ENCODE results near the gene MAGI2. TPM values are rescaled to one million over a fixed set of nuclear protein-coding genes. Genes with fewer than 3 reads are reported as not detected.

Gene MAGI2
- total and polyA plus RNA-seq, 2 experiments from 2014 or later: 3.5 to 4.1 TPM

- no peaks in the 10 kb centered on the region; the same call in 1 of the 2 replicates for H3K9me2 ChIP-seq (ENCODE audit: insufficient read depth)
Measured at GRCh38 chr7:79302293-79302692, 151.2 kb downstream of the MAGI2 start.

GRCh38 chr7:79301419-79301818 lies 152.0 kb downstream of the MAGI2 start:
- in situ Hi-C loops (cut with MboI): no loop called here
- Histone ChIP-seq H3K9me3 (ENCODE audit: low read depth) (no peaks in the 10 kb centered on the region), H3K9ac (no peak overlapping the region), H3K36me3 (ENCODE audit: low read depth) (no peaks in the 10 kb centered on the region), H3K27me3 (replicated peaks; ENCODE audit: insufficient read depth) (no peaks in the 10 kb centered on the region), H3K9me2 (ENCODE audit: insufficient read depth) (no peaks in the 10 kb centered on the region; the same call in 1 of the 2 replicates), H3K27ac (no peak overlapping the region), H3F3A (ENCODE audit: insufficient read depth) (peaks cover 3% of the 10 kb centered on the region; the same call in 1 of the 2 replicates), H4K20me1 (ENCODE audit: insufficient read depth) (no peaks in the 10 kb centered on the region), H3K79me2 (ENCODE audit: insufficient read depth) (no peaks in the 10 kb centered on the region), H3K4me3 (no peak overlapping the region), H2AFZ (no peak overlapping the region), H3K4me1 (ENCODE audit: insufficient read depth) (0 out of 2 replicates have a peak, but pooled peaks cover 3% of the 10 kb centered on the region), H3K4me2 (ENCODE audit: unreplicated experiment) (no peak overlapping the region)
- TF ChIP-seq EZH2 (IDR thresholded peaks at IDR 0.05; ENCODE audit: insufficient read depth, poor library complexity, severe bottlenecking) (no peak), EZH2phosphoT487 (IDR thresholded peaks at IDR 0.05; ENCODE audit: insufficient read depth, low read depth) (no peak)
- DNase-seq: no peak

More at GRCh38 chr7:79302293-79302692, 151.2 kb downstream of the MAGI2 start:
- Histone ChIP-seq H3K9ac (no peak overlapping the region), H2AFZ (no peak overlapping the region), H3K36me3 (ENCODE audit: low read depth) (no peaks in the 10 kb centered on the region), H3K27ac (no peak overlapping the region), H3K4me1 (ENCODE audit: insufficient read depth) (no peaks in the 10 kb centered on the region), H3K27me3 (replicated peaks; ENCODE audit: insufficient read depth) (no peaks in the 10 kb centered on the region), H3K4me2 (ENCODE audit: unreplicated experiment) (no peak overlapping the region), H4K20me1 (ENCODE audit: insufficient read depth) (no peaks in the 10 kb centered on the region), H3K4me3 (no peak overlapping the region), H3K9me3 (ENCODE audit: low read depth) (no peaks in the 10 kb centered on the region), H3K79me2 (ENCODE audit: insufficient read depth) (no peaks in the 10 kb centered on the region), H3F3A (ENCODE audit: insufficient read depth) (peaks cover 3% of the 10 kb centered on the region; the same call in 1 of the 2 replicates)
- no peak for DNase-seq
- WGBS, 2 experiments (ENCODE audit: low coverage in 1 of 2, low lambda C conversion rate in 2 of 2, missing lambda C conversion rate in 2 of 2): 93 to 96% methylated on average over 1 of the region's 1 CpG
- TF ChIP-seq EZH2phosphoT487 (IDR thresholded peaks at IDR 0.05; ENCODE audit: insufficient read depth, low read depth): no peak
- no peak for TF ChIP-seq EZH2 (IDR thresholded peaks at IDR 0.05; ENCODE audit: insufficient read depth, poor library complexity, severe bottlenecking)
- in situ Hi-C loops (cut with MboI): no loop called here

- Histone ChIP-seq H3K27ac (no peak overlapping the region), H3K4me2 (ENCODE audit: unreplicated experiment) (no peak overlapping the region), H3K9me3 (ENCODE audit: low read depth) (no peaks in the 10 kb centered on the region), H2AFZ (no peak overlapping the region), H3K4me1 (ENCODE audit: insufficient read depth) (0 out of 2 replicates have a peak, but pooled peaks cover 4% of the 10 kb centered on the region), H4K20me1 (ENCODE audit: insufficient read depth) (no peaks in the 10 kb centered on the region), H3K36me3 (ENCODE audit: low read depth) (no peaks in the 10 kb centered on the region), H3K9me2 (ENCODE audit: insufficient read depth) (no peaks in the 10 kb centered on the region; the same call in 1 of the 2 replicates), H3K79me2 (ENCODE audit: insufficient read depth) (no peaks in the 10 kb centered on the region), H3K4me3 (no peak overlapping the region), H3K9ac (no peak overlapping the region), H3F3A (ENCODE audit: insufficient read depth) (peaks cover 3% of the 10 kb centered on the region; the same call in 1 of the 2 replicates), H3K27me3 (replicated peaks; ENCODE audit: insufficient read depth) (no peaks in the 10 kb centered on the region)
- in situ Hi-C loops (cut with MboI): no loop called here
- no peak for DNase-seq
- TF ChIP-seq EZH2phosphoT487 (IDR thresholded peaks at IDR 0.05; ENCODE audit: insufficient read depth, low read depth) (no peak), EZH2 (IDR thresholded peaks at IDR 0.05; ENCODE audit: insufficient read depth, poor library complexity, severe bottlenecking) (no peak)
Measured at GRCh38 chr7:79300573-79300972, 152.9 kb downstream of the MAGI2 start.

GRCh38 chr7:79298145-79298760 lies 155.2 kb downstream of the MAGI2 start:
- H2AFZ ChIP-seq: no peak overlapping the region
- H3K79me2 ChIP-seq (ENCODE audit: insufficient read depth): no peaks in the 10 kb centered on the region
- no peaks in the 10 kb centered on the region for H3K9me3 ChIP-seq (ENCODE audit: low read depth)
- no peaks in the 10 kb centered on the region; the same call in 1 of the 2 replicates for H3K9me2 ChIP-seq (ENCODE audit: insufficient read depth)
- TF ChIP-seq EZH2phosphoT487 (IDR thresholded peaks at IDR 0.05; ENCODE audit: insufficient read depth, low read depth) (no peak), EZH2 (IDR thresholded peaks at IDR 0.05; ENCODE audit: insufficient read depth, poor library complexity, severe bottlenecking) (no peak)
- DNase-seq: peak; percentile 75
- peaks cover 3% of the 10 kb centered on the region; the same call in 1 of the 2 replicates for H3F3A ChIP-seq (ENCODE audit: insufficient read depth)
- no peaks in the 10 kb centered on the region for H3K27me3 ChIP-seq (replicated peaks; ENCODE audit: insufficient read depth)
- in situ Hi-C loops (cut with MboI): loop anchor here (25.0 kb wide), 1 partner anchor 739 kb away; no protein-coding TSS in a partner anchor
- no peak overlapping the region for H3K4me3 ChIP-seq
- H3K9ac ChIP-seq: no peak overlapping the region
- peaks cover 13% of the 10 kb centered on the region; the same call in 1 of the 2 replicates for H3K4me1 ChIP-seq (ENCODE audit: insufficient read depth)
- H3K27ac ChIP-seq: no peak overlapping the region
- H3K4me2 ChIP-seq (ENCODE audit: unreplicated experiment): no peak overlapping the region
- H3K36me3 ChIP-seq (ENCODE audit: low read depth): no peaks in the 10 kb centered on the region
- WGBS, 2 experiments (ENCODE audit: low coverage in 1 of 2, low lambda C conversion rate in 2 of 2, missing lambda C conversion rate in 2 of 2): 94 to 100% methylated on average over 3 of the region's 3 CpGs
- H4K20me1 ChIP-seq (ENCODE audit: insufficient read depth): no peaks in the 10 kb centered on the region
